Measurements from ENCODE around the gene CALML3. TPM values are rescaled to one million over a fixed set of nuclear protein-coding genes. Genes with fewer than 3 reads are reported as not detected.

CALML3 gene
- total and polyA plus RNA-seq, 12 donors = 0.04 TPM; not detected in 11

DNA sequence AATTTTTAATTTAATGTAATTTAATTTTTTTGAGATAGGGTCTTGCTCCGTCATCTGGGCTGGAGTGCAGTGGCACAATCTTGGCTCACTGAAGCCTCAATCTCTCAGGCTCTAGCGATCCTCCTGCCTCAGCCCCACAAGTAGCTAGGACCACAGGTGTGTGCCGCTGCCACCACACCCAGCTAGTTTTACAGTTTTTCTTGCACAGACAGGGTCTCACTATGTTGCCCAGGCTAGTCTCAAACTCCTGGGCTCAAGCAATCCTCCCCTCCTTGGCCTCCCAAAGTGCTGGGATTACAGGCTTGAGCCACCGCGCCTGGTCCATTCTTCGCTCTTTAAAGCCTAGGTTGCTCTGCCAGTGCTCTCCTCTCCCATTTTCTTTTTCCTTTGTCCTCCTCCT, 12.9 kb downstream of the CALML3 start:
- no peak for DNase-seq
- Histone ChIP-seq H3K27me3 (no peaks in the 10 kb centered on the region), H3K4me1 (peaks cover 0 to 25% (median 7%) of the 10 kb centered on the region in 9 donors), H3K27ac (no peak overlapping the region), H3K36me3 (no peaks in the 10 kb centered on the region), H3K9me3 (peaks cover 0 to 22% (median 7%) of the 10 kb centered on the region in 11 donors), H3K4me3 (no peak overlapping the region)
- ATAC-seq = no peak
- 83 to 90% methylated on average over 6 of the region's 6 CpGs for WGBS, 2 donors
- TF ChIP-seq, protein P1, sequence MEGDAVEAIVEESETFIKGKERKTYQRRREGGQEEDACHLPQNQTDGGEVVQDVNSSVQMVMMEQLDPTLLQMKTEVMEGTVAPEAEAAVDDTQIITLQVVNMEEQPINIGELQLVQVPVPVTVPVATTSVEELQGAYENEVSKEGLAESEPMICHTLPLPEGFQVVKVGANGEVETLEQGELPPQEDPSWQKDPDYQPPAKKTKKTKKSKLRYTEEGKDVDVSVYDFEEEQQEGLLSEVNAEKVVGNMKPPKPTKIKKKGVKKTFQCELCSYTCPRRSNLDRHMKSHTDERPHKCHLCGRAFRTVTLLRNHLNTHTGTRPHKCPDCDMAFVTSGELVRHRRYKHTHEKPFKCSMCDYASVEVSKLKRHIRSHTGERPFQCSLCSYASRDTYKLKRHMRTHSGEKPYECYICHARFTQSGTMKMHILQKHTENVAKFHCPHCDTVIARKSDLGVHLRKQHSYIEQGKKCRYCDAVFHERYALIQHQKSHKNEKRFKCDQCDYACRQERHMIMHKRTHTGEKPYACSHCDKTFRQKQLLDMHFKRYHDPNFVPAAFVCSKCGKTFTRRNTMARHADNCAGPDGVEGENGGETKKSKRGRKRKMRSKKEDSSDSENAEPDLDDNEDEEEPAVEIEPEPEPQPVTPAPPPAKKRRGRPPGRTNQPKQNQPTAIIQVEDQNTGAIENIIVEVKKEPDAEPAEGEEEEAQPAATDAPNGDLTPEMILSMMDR (IDR thresholded peaks at IDR 0.05) = no peak
- intact Hi-C loops (cut with DNase I) = loop anchor here in 3 of 10 donors (5.0 to 10.0 kb wide), 5 partner anchors 77 to 95 kb away; no protein-coding TSS in a partner anchor

DNA sequence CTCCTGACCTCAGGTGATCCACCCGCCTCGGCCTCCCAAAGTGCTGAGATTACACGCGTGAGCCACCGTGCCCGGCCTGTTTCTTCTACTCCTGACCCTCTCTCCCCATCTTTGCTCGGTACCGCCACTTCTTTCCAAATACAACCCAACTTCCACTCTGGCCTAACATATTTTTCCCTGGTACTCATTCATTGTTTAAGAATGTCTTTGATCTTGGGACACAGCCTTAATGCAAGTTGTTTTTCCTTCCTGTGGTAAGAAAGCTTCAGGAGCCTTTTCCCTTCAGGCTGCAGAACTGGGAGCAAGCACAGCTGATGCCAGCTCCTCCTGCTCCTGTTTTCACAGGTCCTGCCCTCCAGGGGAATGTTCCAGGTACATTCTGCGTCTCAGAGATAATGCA, 13.7 kb downstream of the CALML3 start:
- Histone ChIP-seq H3K4me1 (peaks cover 0 to 25% (median 7%) of the 10 kb centered on the region in 9 donors), H3K27me3 (no peaks in the 10 kb centered on the region), H3K27ac (no peak overlapping the region), H3K9me3 (peaks cover 0 to 29% (median 10%) of the 10 kb centered on the region in 11 donors), H3K36me3 (no peaks in the 10 kb centered on the region), H3K4me3 (no peak overlapping the region)
- TF ChIP-seq, protein P1 (IDR thresholded peaks at IDR 0.05) = no peak
- no peak for DNase-seq
- intact Hi-C loops (cut with DNase I) = loop anchor here in 3 of 10 donors (5.0 to 10.0 kb wide), 5 partner anchors 76 to 96 kb away; no protein-coding TSS in a partner anchor
- no peak for ATAC-seq
- 89 to 93% methylated on average over 9 of the region's 9 CpGs for WGBS, 2 donors

DNA sequence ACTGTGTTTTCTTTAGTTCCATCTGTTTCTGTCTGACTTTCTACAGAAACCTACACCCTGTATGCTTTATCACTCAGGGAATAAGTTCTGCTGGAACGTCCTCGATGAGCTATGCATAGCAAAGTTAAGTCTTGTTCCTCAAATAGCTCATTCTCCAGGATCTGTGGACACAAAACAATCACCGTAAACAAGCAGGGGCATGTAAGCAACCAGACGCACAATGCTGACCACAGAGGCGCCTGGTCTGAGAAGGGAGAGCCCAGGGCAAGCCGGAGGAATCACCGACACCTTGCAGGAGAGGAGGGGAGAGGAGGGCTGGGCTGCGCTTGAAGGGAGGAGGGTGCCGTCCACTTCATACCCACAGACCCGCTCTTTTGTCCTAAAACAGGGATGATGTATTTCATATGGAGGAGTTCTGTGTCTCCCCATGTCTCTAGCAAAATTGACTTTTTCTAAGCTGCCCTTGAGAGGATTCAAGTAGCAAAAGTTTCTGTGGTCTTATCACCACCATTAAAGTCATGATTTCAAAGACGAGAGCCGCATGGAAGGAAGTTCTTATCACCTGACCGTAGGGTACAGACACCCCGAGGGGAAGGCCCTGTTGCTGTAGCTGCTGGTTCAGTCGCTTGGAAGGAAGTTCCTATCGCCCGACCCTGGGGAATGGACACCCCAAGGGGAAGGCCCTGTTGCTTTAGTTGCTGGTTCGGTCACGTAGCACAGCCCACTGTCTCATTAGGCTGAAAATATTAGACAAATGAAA, 14.3 kb downstream of the CALML3 start:
- peaks cover 0 to 35% (median 13%) of the 10 kb centered on the region in 11 donors for H3K9me3 ChIP-seq
- H3K4me3 ChIP-seq = no peak overlapping the region
- intact Hi-C loops (cut with DNase I) = loop anchor here in 3 of 10 donors (5.0 to 10.0 kb wide), 5 partner anchors 76 to 97 kb away; no protein-coding TSS in a partner anchor
- H3K36me3 ChIP-seq = no peaks in the 10 kb centered on the region
- H3K4me1 ChIP-seq = peaks cover 0 to 25% (median 7%) of the 10 kb centered on the region in 9 donors
- WGBS, 2 donors = 81 to 82% methylated on average over 19 of the region's 19 CpGs
- ATAC-seq (no peak), DNase-seq (no peak)
- H3K27ac ChIP-seq = no peak overlapping the region
- TF ChIP-seq, protein P1 (IDR thresholded peaks at IDR 0.05) = no peak
- H3K27me3 ChIP-seq = no peaks in the 10 kb centered on the region

DNA sequence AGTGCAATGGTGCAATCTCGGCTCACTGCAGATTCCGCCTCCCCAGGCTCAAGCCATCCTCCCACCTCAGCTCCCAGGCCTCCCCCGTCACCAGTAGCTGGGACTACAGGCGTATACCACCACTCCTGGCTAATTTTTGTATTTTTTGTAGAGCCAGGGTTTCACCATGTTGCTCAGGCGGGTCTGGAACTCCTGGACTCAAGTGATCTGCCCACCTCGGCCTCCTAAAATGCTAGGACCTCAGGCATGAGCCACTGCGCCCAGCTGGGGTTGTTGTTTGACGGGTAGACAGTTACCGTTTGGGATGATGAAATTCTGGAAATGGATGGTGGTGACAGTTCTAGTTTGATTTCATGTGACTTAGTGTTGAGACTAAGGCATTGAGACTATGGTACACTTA, 15.3 kb downstream of the CALML3 start:
- H3K27me3 ChIP-seq = no peaks in the 10 kb centered on the region
- peaks cover 0 to 35% (median 13%) of the 10 kb centered on the region in 11 donors for H3K9me3 ChIP-seq
- DNase-seq (no peak), ATAC-seq (no peak)
- H3K27ac ChIP-seq = no peak overlapping the region
- H3K36me3 ChIP-seq = no peaks in the 10 kb centered on the region
- intact Hi-C loops (cut with DNase I) = loop anchor here in 1 of 10 donors (5.0 kb wide), 1 partner anchor 57 kb away; no protein-coding TSS in a partner anchor
- no peak overlapping the region for H3K4me3 ChIP-seq
- peaks cover 0 to 19% (median 4%) of the 10 kb centered on the region in 9 donors for H3K4me1 ChIP-seq
- 96 to 97% methylated on average over 9 of the region's 9 CpGs for WGBS, 2 donors
- TF ChIP-seq, protein P1 (IDR thresholded peaks at IDR 0.05) = no peak

Measured in heart right ventricle (tissue), 16 donors.